ENCODE measurements around the gene TRA2A. TPM values are rescaled to one million over a fixed set of nuclear protein-coding genes. Genes with fewer than 3 reads are reported as not detected.

Gene TRA2A
- total and polyA plus RNA-seq, 9 donors, result 28.1 to 149 (median 107) TPM

DNA sequence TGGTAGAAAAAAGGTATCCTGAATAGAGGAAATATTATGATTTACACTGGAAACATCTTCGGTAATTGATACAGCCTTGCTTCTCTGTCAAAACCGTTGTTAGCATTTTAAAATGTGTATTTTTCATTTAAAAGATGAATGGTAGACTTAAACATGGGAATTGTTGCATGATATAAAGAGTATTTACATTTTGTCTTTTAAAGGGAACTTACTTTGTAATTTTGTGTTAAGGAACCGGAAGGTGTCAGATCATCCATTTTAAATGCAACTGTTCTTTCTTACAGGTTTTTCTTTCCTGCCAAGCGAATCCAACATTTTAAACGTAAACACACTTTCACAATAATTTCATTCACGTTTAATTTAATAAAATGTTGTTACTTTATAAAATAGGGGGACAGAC is 59.7 kb downstream of the TRA2A start:
- WGBS (ENCODE audit: insufficient coverage), result no CpG with 5 or more reads among the region's 6 CpGs
- Histone ChIP-seq H3K9me3 (replicated peaks; ENCODE audit: control insufficient read depth, low read depth, low read length) (no peaks in the 10 kb centered on the region), H3K27me3 (ENCODE audit: control insufficient read depth, insufficient read depth, low read length) (peaks cover 5% of the 10 kb centered on the region), H3K27ac (ENCODE audit: low read length) (peak overlapping the region; percentile 98), H3K36me3 (ENCODE audit: control insufficient read depth, insufficient read depth, low read length) (no peaks in the 10 kb centered on the region), H3K4me1 (ENCODE audit: control insufficient read depth, insufficient read depth, low read length) (peaks cover 16% of the 10 kb centered on the region), H3K4me3 (ENCODE audit: low read length) (peak overlapping the region; percentile 84)
- DNase-seq, result no peak

DNA sequence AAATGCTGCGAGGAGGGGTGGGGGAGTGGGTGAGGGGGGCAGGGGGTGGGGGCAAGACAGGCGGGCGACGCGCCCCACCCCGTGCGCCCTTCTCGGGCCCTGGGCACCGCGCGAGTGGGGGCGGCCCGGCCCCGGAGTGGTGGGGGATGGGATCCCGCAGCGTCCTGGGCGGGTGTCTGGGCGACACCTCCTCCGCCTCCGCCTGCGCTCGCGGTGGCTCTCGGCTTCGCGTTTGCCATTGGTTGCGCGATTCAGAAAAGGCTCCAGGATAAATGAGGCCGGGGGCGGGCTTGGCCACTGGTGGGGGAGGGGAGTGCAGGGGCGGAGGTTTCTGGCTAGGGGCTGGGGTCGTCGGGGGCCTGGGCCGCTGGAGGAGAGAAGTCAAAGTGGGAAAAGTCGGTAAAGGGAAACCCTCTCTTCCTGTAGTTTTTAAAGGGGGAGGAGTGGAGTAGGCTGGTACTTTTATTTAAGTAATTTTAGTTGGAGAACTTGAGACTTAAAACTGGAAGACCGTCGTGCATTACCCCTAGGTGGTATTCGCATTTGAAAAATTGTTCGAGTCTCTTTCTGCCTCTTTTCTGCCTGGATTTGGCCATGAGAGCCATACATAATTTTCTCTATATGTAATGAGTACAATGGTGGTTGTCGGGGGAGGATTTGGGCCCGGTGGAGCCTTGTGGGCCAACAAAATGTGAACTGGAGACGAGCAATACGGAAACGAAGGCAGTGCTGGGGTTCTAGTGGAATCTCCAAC is 60.5 kb downstream of the TRA2A start:
- peak overlapping the region; percentile 98 for H3K27ac ChIP-seq (ENCODE audit: low read length)
- no peaks in the 10 kb centered on the region for H3K9me3 ChIP-seq (replicated peaks; ENCODE audit: control insufficient read depth, low read depth, low read length)
- DNase-seq, result peak; percentile 95
- H3K36me3 ChIP-seq (ENCODE audit: control insufficient read depth, insufficient read depth, low read length), result no peaks in the 10 kb centered on the region
- H3K4me1 ChIP-seq (ENCODE audit: control insufficient read depth, insufficient read depth, low read length), result peaks cover 16% of the 10 kb centered on the region
- H3K4me3 ChIP-seq (ENCODE audit: low read length), result peak overlapping the region; percentile 84
- H3K27me3 ChIP-seq (ENCODE audit: control insufficient read depth, insufficient read depth, low read length), result peaks cover 5% of the 10 kb centered on the region
- 0% methylated on average over 20 of the region's 44 CpGs for WGBS (ENCODE audit: insufficient coverage)

DNA sequence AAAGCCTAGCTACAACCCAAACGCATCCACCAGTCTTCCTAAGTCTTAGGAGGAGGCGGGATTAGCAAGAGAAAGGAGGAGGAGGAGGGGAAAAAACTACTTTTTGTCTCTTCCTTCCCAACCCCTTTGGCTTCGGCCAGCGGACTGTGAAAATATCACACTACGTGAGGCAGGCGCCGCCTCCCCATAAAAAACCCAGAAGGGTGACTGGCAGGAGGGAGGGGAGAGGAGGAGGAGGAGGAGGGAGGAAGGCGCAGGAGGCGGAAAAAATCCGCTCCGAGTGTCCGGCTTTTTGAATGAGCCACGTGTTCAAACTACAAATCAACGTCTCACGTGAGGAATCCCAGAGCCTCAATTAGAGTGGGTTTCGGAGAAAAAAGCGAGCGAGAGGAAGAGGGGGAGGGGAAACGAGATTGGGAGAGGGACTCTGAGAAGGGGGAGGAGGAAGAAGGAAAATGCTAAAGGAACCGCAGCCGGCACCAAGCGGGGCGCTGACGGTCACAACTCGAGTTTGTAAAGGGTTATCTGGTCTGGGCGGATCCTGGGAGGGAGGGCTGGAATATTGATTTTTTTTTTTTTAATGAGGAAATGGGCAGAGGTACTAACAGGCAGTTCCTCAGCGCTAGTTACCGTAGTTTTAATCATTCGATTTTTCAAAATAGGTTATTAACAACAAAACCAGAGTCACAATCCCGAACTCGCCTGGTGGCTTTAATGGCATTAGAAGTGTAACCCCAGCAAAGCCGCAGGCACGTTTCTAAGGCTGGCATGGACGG is 61.3 kb downstream of the TRA2A start, which contains the start of gene IGF2BP3:
Gene IGF2BP3, minus strand, starts transcription at position 162 of the 776 bp plus-strand sequence. CDS start 381 bp downstream, outside the sequence.
- H3K9me3 ChIP-seq (replicated peaks; ENCODE audit: control insufficient read depth, low read depth, low read length), result no peaks in the 10 kb centered on the region
- no peaks in the 10 kb centered on the region for H3K36me3 ChIP-seq (ENCODE audit: control insufficient read depth, insufficient read depth, low read length)
- peak within 1 kb of the TSS; percentile 98 for H3K27ac ChIP-seq (ENCODE audit: low read length)
- peak; percentile 99 for DNase-seq
- peak within 1 kb of the TSS; percentile 84 for H3K4me3 ChIP-seq (ENCODE audit: low read length)
- peaks cover 5% of the 10 kb centered on the region for H3K27me3 ChIP-seq (ENCODE audit: control insufficient read depth, insufficient read depth, low read length)
- peaks cover 18% of the 10 kb centered on the region for H3K4me1 ChIP-seq (ENCODE audit: control insufficient read depth, insufficient read depth, low read length)
- 0% methylated on average over 12 of the region's 34 CpGs for WGBS (ENCODE audit: insufficient coverage)

GRCh38 chr7:23469961-23470250 is 61.9 kb downstream of the TRA2A start:
- H3K4me1 ChIP-seq (ENCODE audit: control insufficient read depth, insufficient read depth, low read length), result peaks cover 25% of the 10 kb centered on the region
- peaks cover 4% of the 10 kb centered on the region for H3K27me3 ChIP-seq (ENCODE audit: control insufficient read depth, insufficient read depth, low read length)
- peak overlapping the region; percentile 84 for H3K4me3 ChIP-seq (ENCODE audit: low read length)
- no peak for DNase-seq
- no peaks in the 10 kb centered on the region for H3K9me3 ChIP-seq (replicated peaks; ENCODE audit: control insufficient read depth, low read depth, low read length)
- WGBS (ENCODE audit: insufficient coverage), result 0% methylated on average over 6 of the region's 18 CpGs
- H3K27ac ChIP-seq (ENCODE audit: low read length), result peak overlapping the region; percentile 98
- H3K36me3 ChIP-seq (ENCODE audit: control insufficient read depth, insufficient read depth, low read length), result no peaks in the 10 kb centered on the region

DNA sequence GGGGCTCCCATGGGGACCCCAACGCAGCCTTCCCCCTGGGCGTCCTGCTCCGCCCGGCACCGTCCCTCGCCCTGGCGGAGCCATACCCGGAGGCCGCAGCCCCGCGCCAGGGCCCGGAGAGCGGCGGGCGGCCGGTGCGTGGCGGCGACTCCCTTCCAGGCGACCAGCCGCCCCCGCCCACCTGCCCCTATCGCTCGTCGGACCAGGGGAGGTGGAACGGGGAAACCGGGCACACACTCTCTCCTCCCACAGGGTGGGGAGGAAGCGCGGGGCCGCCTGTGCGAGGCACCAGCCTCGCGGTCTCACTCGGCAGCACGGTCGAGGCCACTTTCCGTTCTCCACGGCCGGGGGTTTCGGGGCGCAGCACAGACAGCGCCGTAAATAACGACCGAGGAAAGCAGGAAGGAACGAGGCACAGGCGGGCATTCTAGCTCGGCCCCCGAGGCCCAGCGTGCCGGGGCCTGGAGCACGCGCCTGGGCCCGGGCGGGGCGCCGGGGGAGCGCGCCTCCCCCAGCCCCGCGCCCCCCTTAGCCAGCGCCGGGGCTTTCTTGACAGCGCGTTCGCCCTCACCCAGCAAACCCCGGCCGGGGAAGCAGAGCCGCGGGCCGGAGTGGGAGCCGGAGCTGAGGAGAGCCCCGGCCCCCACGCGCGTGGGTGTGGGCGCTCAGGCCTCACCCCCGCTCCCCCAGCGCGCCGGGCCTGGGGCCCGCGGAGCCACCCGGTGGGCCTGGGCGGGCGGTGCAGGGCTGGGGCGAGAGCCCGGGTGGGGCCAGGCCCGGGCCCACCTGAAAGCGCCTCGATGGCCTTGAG is 62.4 kb downstream of the TRA2A start:
- under 1% methylated on average over 90 of the region's 91 CpGs for WGBS (ENCODE audit: insufficient coverage)
- no peaks in the 10 kb centered on the region for H3K27me3 ChIP-seq (ENCODE audit: control insufficient read depth, insufficient read depth, low read length)

GRCh38 chr7:23468526-23469149 is 63.1 kb downstream of the TRA2A start:
- peaks cover 24% of the 10 kb centered on the region for H3K4me1 ChIP-seq (ENCODE audit: control insufficient read depth, insufficient read depth, low read length)
- H3K27me3 ChIP-seq (ENCODE audit: control insufficient read depth, insufficient read depth, low read length), result no peaks in the 10 kb centered on the region
- peak overlapping the region; percentile 84 for H3K4me3 ChIP-seq (ENCODE audit: low read length)
- DNase-seq, result peak; percentile 47
- under 1% methylated on average over 35 of the region's 48 CpGs for WGBS (ENCODE audit: insufficient coverage)
- no peaks in the 10 kb centered on the region for H3K9me3 ChIP-seq (replicated peaks; ENCODE audit: control insufficient read depth, low read depth, low read length)
- H3K27ac ChIP-seq (ENCODE audit: low read length), result peak overlapping the region; percentile 98
- H3K36me3 ChIP-seq (ENCODE audit: control insufficient read depth, insufficient read depth, low read length), result no peaks in the 10 kb centered on the region

More for the DNA sequence above, 62.4 kb downstream of the TRA2A start:
- Histone ChIP-seq H3K36me3 (ENCODE audit: control insufficient read depth, insufficient read depth, low read length) (no peaks in the 10 kb centered on the region), H3K9me3 (replicated peaks; ENCODE audit: control insufficient read depth, low read depth, low read length) (no peaks in the 10 kb centered on the region), H3K4me1 (ENCODE audit: control insufficient read depth, insufficient read depth, low read length) (peaks cover 22% of the 10 kb centered on the region), H3K27ac (ENCODE audit: low read length) (peak overlapping the region; percentile 98), H3K4me3 (ENCODE audit: low read length) (peak overlapping the region; percentile 84)
- DNase-seq, result peak; percentile 65

- no peaks in the 10 kb centered on the region for H3K27me3 ChIP-seq (ENCODE audit: control insufficient read depth, insufficient read depth, low read length)
- DNase-seq, result peak; percentile 75
- no peaks in the 10 kb centered on the region for H3K9me3 ChIP-seq (replicated peaks; ENCODE audit: control insufficient read depth, low read depth, low read length)
- H3K36me3 ChIP-seq (ENCODE audit: control insufficient read depth, insufficient read depth, low read length), result no peaks in the 10 kb centered on the region
- peak overlapping the region; percentile 98 for H3K27ac ChIP-seq (ENCODE audit: low read length)
- 0% methylated on average over 15 of the region's 32 CpGs for WGBS (ENCODE audit: insufficient coverage)
- peak overlapping the region; percentile 84 for H3K4me3 ChIP-seq (ENCODE audit: low read length)
- peaks cover 25% of the 10 kb centered on the region for H3K4me1 ChIP-seq (ENCODE audit: control insufficient read depth, insufficient read depth, low read length)
Observed at GRCh38 chr7:23467806-23468525, 63.8 kb downstream of the TRA2A start.

GRCh38 chr7:23467291-23467805 is 64.4 kb downstream of the TRA2A start:
- peak overlapping the region; percentile 98 for H3K27ac ChIP-seq (ENCODE audit: low read length)
- H3K36me3 ChIP-seq (ENCODE audit: control insufficient read depth, insufficient read depth, low read length), result no peaks in the 10 kb centered on the region
- WGBS (ENCODE audit: insufficient coverage), result no CpG with 5 or more reads among the region's 11 CpGs
- DNase-seq, result peak; percentile 56
- H3K4me3 ChIP-seq (ENCODE audit: low read length), result peak overlapping the region; percentile 84
- no peaks in the 10 kb centered on the region for H3K9me3 ChIP-seq (replicated peaks; ENCODE audit: control insufficient read depth, low read depth, low read length)
- no peaks in the 10 kb centered on the region for H3K27me3 ChIP-seq (ENCODE audit: control insufficient read depth, insufficient read depth, low read length)
- peaks cover 25% of the 10 kb centered on the region for H3K4me1 ChIP-seq (ENCODE audit: control insufficient read depth, insufficient read depth, low read length)

DNA sequence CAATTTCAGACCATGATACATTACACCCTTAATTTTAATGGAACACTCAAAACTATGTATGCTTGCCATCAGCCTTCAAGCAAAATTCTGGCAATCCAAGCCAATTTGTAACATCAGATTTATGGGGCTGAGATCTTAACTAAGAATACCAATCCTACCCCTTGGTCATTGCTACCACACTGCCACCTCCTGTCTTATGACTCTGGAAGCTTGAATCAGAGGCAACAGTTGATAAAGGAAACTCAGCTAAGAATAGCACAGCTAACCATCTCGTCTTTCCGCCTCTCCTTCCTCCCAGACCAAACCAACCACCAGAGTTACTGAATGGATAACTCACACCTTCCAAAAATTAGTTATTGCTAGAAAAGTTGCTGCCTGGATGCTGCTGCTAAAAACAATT is 68.9 kb downstream of the TRA2A start:
- peak; percentile 73 for DNase-seq

More for the DNA sequence above, 68.9 kb downstream of the TRA2A start:
- Histone ChIP-seq H3K27me3 (ENCODE audit: control insufficient read depth, insufficient read depth, low read length) (no peaks in the 10 kb centered on the region), H3K9me3 (replicated peaks; ENCODE audit: control insufficient read depth, low read depth, low read length) (no peaks in the 10 kb centered on the region), H3K36me3 (ENCODE audit: control insufficient read depth, insufficient read depth, low read length) (no peaks in the 10 kb centered on the region), H3K4me3 (ENCODE audit: low read length) (no peak overlapping the region), H3K4me1 (ENCODE audit: control insufficient read depth, insufficient read depth, low read length) (peaks cover 24% of the 10 kb centered on the region), H3K27ac (ENCODE audit: low read length) (peak overlapping the region; percentile 55)
- WGBS (ENCODE audit: insufficient coverage), result no CpG with 5 or more reads among the region's 2 CpGs
